ENCODE data around the gene GOLGA6L7. TPM values are rescaled to one million over a fixed set of nuclear protein-coding genes. Genes with fewer than 3 reads are reported as not detected.

GOLGA6L7 gene
- total RNA-seq, 1 donor from 2014 or later = not detected

DNA sequence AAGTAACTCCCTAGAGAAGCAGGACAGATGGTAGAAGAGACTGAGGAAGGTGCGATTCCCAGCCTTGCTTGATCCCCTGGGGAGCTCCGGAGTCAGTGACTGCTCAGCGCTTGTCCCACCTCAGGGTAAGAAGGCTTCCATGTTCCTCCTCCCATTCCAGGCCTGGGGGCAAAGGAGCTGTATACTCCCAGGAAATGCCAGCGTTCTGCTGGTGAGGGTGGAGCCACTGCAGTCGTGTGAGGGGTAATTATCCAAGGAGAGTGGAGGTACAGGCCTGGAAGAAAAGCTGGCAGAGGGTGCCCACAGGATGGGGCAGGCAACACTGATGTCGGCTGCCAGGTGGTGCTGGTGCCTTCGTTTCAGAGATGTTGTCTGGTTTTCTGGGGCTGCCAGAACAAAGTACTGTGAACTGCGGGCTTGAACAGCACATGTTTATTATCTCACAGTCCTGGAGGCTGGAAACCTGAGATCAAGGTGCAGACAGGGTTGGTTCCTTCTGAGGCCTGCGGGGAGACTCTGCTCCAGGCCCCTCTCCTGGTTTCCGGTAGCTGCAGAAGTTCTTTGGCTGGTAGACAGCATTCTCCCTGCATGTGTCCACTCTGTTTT, 25.2 kb upstream of the GOLGA6L7 start:
- no peak for DNase-seq (ENCODE audit: low read depth)
- Mint-ChIP-seq H3K9me3 (ENCODE audit: unreplicated experiment) (peaks cover 13% of the 10 kb centered on the region), H3K36me3 (ENCODE audit: low read depth, unreplicated experiment) (peaks cover 2% of the 10 kb centered on the region), H3K4me3 (ENCODE audit: unreplicated experiment) (no peak overlapping the region), H3K27ac (ENCODE audit: unreplicated experiment) (no peak overlapping the region), H3K4me1 (ENCODE audit: low read depth, unreplicated experiment) (no peaks in the 10 kb centered on the region), H3K27me3 (ENCODE audit: low read depth, unreplicated experiment) (peaks cover 11% of the 10 kb centered on the region)
- Histone ChIP-seq H3K9me3 (ENCODE audit: insufficient read depth, low read depth, low read length) (no peaks in the 10 kb centered on the region), H3K4me1 (ENCODE audit: insufficient read depth, low read length) (no peaks in the 10 kb centered on the region), H4K20me1 (ENCODE audit: insufficient read depth, low read length) (no peaks in the 10 kb centered on the region), H2AFZ (ENCODE audit: low read depth, low read length) (no peak overlapping the region), H3K27ac (ENCODE audit: low read depth, low read length) (no peak overlapping the region), H3K4me2 (ENCODE audit: low read length) (no peak overlapping the region), H3K9ac (ENCODE audit: low read length) (no peak overlapping the region), H3K79me2 (ENCODE audit: insufficient read depth, low read length) (no peaks in the 10 kb centered on the region), H3K36me3 (ENCODE audit: insufficient read depth, low read length) (no peaks in the 10 kb centered on the region), H3K27me3 (ENCODE audit: insufficient read depth, low read length) (no peaks in the 10 kb centered on the region), H3K4me3 (ENCODE audit: insufficient read depth, low read depth, low read length) (no peak overlapping the region)
- no peak for FAIRE-seq
- no peak for TF ChIP-seq EZH2 (IDR thresholded peaks at IDR 0.05; ENCODE audit: insufficient read depth, low read length)
- TF ChIP-seq, protein P1, sequence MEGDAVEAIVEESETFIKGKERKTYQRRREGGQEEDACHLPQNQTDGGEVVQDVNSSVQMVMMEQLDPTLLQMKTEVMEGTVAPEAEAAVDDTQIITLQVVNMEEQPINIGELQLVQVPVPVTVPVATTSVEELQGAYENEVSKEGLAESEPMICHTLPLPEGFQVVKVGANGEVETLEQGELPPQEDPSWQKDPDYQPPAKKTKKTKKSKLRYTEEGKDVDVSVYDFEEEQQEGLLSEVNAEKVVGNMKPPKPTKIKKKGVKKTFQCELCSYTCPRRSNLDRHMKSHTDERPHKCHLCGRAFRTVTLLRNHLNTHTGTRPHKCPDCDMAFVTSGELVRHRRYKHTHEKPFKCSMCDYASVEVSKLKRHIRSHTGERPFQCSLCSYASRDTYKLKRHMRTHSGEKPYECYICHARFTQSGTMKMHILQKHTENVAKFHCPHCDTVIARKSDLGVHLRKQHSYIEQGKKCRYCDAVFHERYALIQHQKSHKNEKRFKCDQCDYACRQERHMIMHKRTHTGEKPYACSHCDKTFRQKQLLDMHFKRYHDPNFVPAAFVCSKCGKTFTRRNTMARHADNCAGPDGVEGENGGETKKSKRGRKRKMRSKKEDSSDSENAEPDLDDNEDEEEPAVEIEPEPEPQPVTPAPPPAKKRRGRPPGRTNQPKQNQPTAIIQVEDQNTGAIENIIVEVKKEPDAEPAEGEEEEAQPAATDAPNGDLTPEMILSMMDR (IDR thresholded peaks at IDR 0.05; ENCODE audit: insufficient read depth, low read depth, low read length) = no peak

DNA sequence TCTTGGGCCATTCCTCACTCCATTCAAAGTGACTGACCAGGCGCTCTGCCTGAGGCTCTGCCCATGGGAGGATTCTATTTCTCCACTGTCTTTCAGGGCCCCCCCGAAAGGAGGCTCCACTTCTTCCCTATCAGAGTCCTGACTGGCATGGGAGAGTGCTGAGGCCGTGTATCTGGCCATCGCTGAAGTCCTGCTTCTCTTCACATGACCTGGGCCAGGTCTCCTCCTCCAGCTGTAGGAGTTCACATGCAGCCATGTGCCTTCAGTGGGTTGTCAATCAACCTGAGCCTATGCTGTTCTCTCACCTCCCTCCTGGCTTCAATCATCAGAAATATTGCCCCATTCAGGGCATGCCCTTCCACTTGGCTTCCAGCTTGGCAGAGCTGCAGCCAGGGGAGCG, 24.6 kb upstream of the GOLGA6L7 start:
- Histone ChIP-seq H3K4me2 (ENCODE audit: low read length) (no peak overlapping the region), H3K4me1 (ENCODE audit: insufficient read depth, low read length) (no peaks in the 10 kb centered on the region), H3K27me3 (ENCODE audit: insufficient read depth, low read length) (no peaks in the 10 kb centered on the region), H3K27ac (ENCODE audit: low read depth, low read length) (no peak overlapping the region), H3K79me2 (ENCODE audit: insufficient read depth, low read length) (no peaks in the 10 kb centered on the region), H3K4me3 (ENCODE audit: insufficient read depth, low read depth, low read length) (no peak overlapping the region), H3K36me3 (ENCODE audit: insufficient read depth, low read length) (no peaks in the 10 kb centered on the region), H3K9me3 (ENCODE audit: insufficient read depth, low read depth, low read length) (no peaks in the 10 kb centered on the region), H4K20me1 (ENCODE audit: insufficient read depth, low read length) (no peaks in the 10 kb centered on the region), H3K9ac (ENCODE audit: low read length) (no peak overlapping the region), H2AFZ (ENCODE audit: low read depth, low read length) (no peak overlapping the region)
- Mint-ChIP-seq H3K36me3 (ENCODE audit: low read depth, unreplicated experiment) (peaks cover 3% of the 10 kb centered on the region), H3K9me3 (ENCODE audit: unreplicated experiment) (peaks cover 16% of the 10 kb centered on the region), H3K4me1 (ENCODE audit: low read depth, unreplicated experiment) (no peaks in the 10 kb centered on the region), H3K4me3 (ENCODE audit: unreplicated experiment) (no peak overlapping the region), H3K27ac (ENCODE audit: unreplicated experiment) (no peak overlapping the region), H3K27me3 (ENCODE audit: low read depth, unreplicated experiment) (peaks cover 10% of the 10 kb centered on the region)
- DNase-seq (ENCODE audit: low read depth) (no peak), FAIRE-seq (no peak)
- TF ChIP-seq EZH2 (IDR thresholded peaks at IDR 0.05; ENCODE audit: insufficient read depth, low read length) = no peak
- TF ChIP-seq, protein P1 (IDR thresholded peaks at IDR 0.05; ENCODE audit: insufficient read depth, low read depth, low read length) = no peak

DNA sequence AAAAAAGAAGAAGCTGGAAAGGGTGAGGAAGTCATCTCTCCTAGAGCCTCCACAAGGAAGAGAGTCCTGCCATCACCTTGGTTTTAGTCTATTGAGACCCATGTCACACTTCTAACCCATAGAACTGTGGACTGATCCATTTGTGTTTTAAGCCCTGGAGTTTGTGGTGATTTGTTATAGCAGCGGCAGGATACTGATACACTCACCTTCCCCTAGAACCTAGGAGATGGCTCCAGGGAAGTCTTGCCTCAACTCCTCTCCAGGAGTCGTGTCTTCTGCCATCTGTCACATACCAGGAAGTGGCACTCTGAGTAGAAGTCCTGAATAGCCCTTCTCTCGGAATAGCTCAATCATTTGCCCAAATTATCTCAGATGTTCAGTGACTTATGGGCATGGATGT, 22.7 kb upstream of the GOLGA6L7 start:
- H3K36me3 Mint-ChIP-seq (ENCODE audit: low read depth, unreplicated experiment) = peaks cover 3% of the 10 kb centered on the region
- Histone ChIP-seq H3K36me3 (ENCODE audit: insufficient read depth, low read length) (no peaks in the 10 kb centered on the region), H3K27me3 (ENCODE audit: insufficient read depth, low read length) (no peaks in the 10 kb centered on the region), H3K4me1 (ENCODE audit: insufficient read depth, low read length) (no peaks in the 10 kb centered on the region), H4K20me1 (ENCODE audit: insufficient read depth, low read length) (no peaks in the 10 kb centered on the region), H3K27ac (ENCODE audit: low read depth, low read length) (no peak overlapping the region), H3K79me2 (ENCODE audit: insufficient read depth, low read length) (no peaks in the 10 kb centered on the region), H3K4me3 (ENCODE audit: insufficient read depth, low read depth, low read length) (no peak overlapping the region), H3K4me2 (ENCODE audit: low read length) (no peak overlapping the region), H3K9me3 (ENCODE audit: insufficient read depth, low read depth, low read length) (no peaks in the 10 kb centered on the region), H2AFZ (ENCODE audit: low read depth, low read length) (no peak overlapping the region), H3K9ac (ENCODE audit: low read length) (no peak overlapping the region)
- TF ChIP-seq, protein P1 (IDR thresholded peaks at IDR 0.05; ENCODE audit: insufficient read depth, low read depth, low read length) = no peak
- no peak for TF ChIP-seq EZH2 (IDR thresholded peaks at IDR 0.05; ENCODE audit: insufficient read depth, low read length)
- no peak for FAIRE-seq
- H3K4me3 Mint-ChIP-seq (ENCODE audit: unreplicated experiment) = no peak overlapping the region
- H3K27ac Mint-ChIP-seq (ENCODE audit: unreplicated experiment) = no peak overlapping the region
- peaks cover 7% of the 10 kb centered on the region for H3K27me3 Mint-ChIP-seq (ENCODE audit: low read depth, unreplicated experiment)
- H3K9me3 Mint-ChIP-seq (ENCODE audit: unreplicated experiment) = peaks cover 17% of the 10 kb centered on the region
- DNase-seq (ENCODE audit: low read depth) = no peak
- H3K4me1 Mint-ChIP-seq (ENCODE audit: low read depth, unreplicated experiment) = no peaks in the 10 kb centered on the region

All from astrocyte (in vitro differentiated cells and primary cell).